ENCODE results near the gene NCAPG2. TPM values are rescaled to one million over a fixed set of nuclear protein-coding genes. Genes with fewer than 3 reads are reported as not detected.

Gene NCAPG2
- polyA plus RNA-seq, 1 donor (not counting 4 experiments of a cell fraction or from before 2014, with no cell fraction given): 16.5 TPM

- DNase-seq (ENCODE audit: low read depth, low spot score) (no peak), FAIRE-seq (no peak)
- Histone ChIP-seq H3K9me3 (ENCODE audit: control insufficient read depth, low read depth, low read length) (no peaks in the 10 kb centered on the region), H3K4me3 (ENCODE audit: control insufficient read depth in 2 of 3, extremely low read depth in 1 of 3, insufficient read depth in 2 of 3, low read depth in 1 of 3, low read length in 3 of 3) (no peak overlapping the region), H3K36me3 (ENCODE audit: control insufficient read depth in 2 of 2, extremely low read depth in 1 of 2, insufficient read depth in 2 of 2, low read length in 2 of 2) (peaks cover 0 to 7% of the 10 kb centered on the region in 2 experiments), H3K27me3 (ENCODE audit: control insufficient read depth, extremely low read depth, insufficient read depth, low read length) (no peaks in the 10 kb centered on the region), H4K20me1 (ENCODE audit: control insufficient read depth, extremely low read depth, insufficient read depth, low read length) (no peaks in the 10 kb centered on the region), H2AFZ (ENCODE audit: control insufficient read depth, low read length) (no peak overlapping the region), H3K9ac (ENCODE audit: control insufficient read depth, extremely low read depth, insufficient read depth, low read length) (no peak overlapping the region), H3K4me1 (ENCODE audit: control insufficient read depth, extremely low read depth, insufficient read depth, low read length) (peaks cover 6% of the 10 kb centered on the region), H3K27ac (ENCODE audit: control insufficient read depth, insufficient read depth, low read length) (no peak overlapping the region), H3K9me1 (ENCODE audit: control insufficient read depth, extremely low read depth, insufficient read depth, low read length) (no peaks in the 10 kb centered on the region), H3K79me2 (ENCODE audit: control insufficient read depth, insufficient read depth, low read length) (peaks cover 4% of the 10 kb centered on the region), H3K4me2 (ENCODE audit: control insufficient read depth, extremely low read depth, insufficient read depth, low read depth, low read length) (no peak overlapping the region)
- no peak for TF ChIP-seq CTCF (optimal IDR thresholded peaks at IDR 0.05 in 1 of 3, IDR thresholded peaks at IDR 0.05 in 1 of 3, conservative IDR thresholded peaks at IDR 0.05 in 1 of 3; ENCODE audit: extremely low read depth in 1 of 3, insufficient read depth in 2 of 3, low read length in 3 of 3)
- TF ChIP-seq EZH2 (IDR thresholded peaks at IDR 0.05; ENCODE audit: low read length): no peak
- dilution Hi-C loops (cut with MboI; ENCODE audit: extremely low pct_ligation_motif_present, low sequenced_read_pairs): no loop called here
These were observed 56.4 kb downstream of the NCAPG2 start for GRCh38 chr7:158648168-158648567.

DNA sequence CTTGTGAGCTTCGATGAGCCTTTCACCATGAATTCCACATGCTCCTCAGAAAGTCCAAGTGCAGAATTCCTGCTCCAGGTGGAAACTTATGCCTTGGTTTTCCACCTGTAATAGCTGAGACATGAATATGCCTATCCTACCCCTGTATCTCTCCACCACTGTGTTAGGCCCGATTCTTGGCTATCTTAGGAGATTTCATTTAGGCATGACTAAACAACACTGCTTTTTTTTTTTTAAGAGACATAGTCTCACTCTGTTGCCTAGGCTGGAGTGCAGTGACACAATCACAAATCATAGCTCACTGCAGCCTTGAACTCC lies 57.2 kb downstream of the NCAPG2 start:
- dilution Hi-C loops (cut with MboI; ENCODE audit: extremely low pct_ligation_motif_present, low sequenced_read_pairs): no loop called here
- no peak overlapping the region for H2AFZ ChIP-seq (ENCODE audit: control insufficient read depth, low read length)
- no peak overlapping the region for H3K4me3 ChIP-seq (ENCODE audit: control insufficient read depth in 2 of 3, extremely low read depth in 1 of 3, insufficient read depth in 2 of 3, low read depth in 1 of 3, low read length in 3 of 3)
- peaks cover 4% of the 10 kb centered on the region for H3K79me2 ChIP-seq (ENCODE audit: control insufficient read depth, insufficient read depth, low read length)
- peaks cover 0 to 7% of the 10 kb centered on the region in 2 experiments for H3K36me3 ChIP-seq (ENCODE audit: control insufficient read depth in 2 of 2, extremely low read depth in 1 of 2, insufficient read depth in 2 of 2, low read length in 2 of 2)
- no peaks in the 10 kb centered on the region for H3K9me1 ChIP-seq (ENCODE audit: control insufficient read depth, extremely low read depth, insufficient read depth, low read length)
- H4K20me1 ChIP-seq (ENCODE audit: control insufficient read depth, extremely low read depth, insufficient read depth, low read length): no peaks in the 10 kb centered on the region
- H3K27ac ChIP-seq (ENCODE audit: control insufficient read depth, insufficient read depth, low read length): no peak overlapping the region
- no peak overlapping the region for H3K9ac ChIP-seq (ENCODE audit: control insufficient read depth, extremely low read depth, insufficient read depth, low read length)
- no peak for FAIRE-seq
- no peaks in the 10 kb centered on the region for H3K27me3 ChIP-seq (ENCODE audit: control insufficient read depth, extremely low read depth, insufficient read depth, low read length)
- DNase-seq (ENCODE audit: low read depth, low spot score): no peak
- no peaks in the 10 kb centered on the region for H3K9me3 ChIP-seq (ENCODE audit: control insufficient read depth, low read depth, low read length)
- H3K4me2 ChIP-seq (ENCODE audit: control insufficient read depth, extremely low read depth, insufficient read depth, low read depth, low read length): no peak overlapping the region
- H3K4me1 ChIP-seq (ENCODE audit: control insufficient read depth, extremely low read depth, insufficient read depth, low read length): peaks cover 6% of the 10 kb centered on the region
- no peak for TF ChIP-seq EZH2 (IDR thresholded peaks at IDR 0.05; ENCODE audit: low read length)
- TF ChIP-seq CTCF (optimal IDR thresholded peaks at IDR 0.05 in 1 of 3, IDR thresholded peaks at IDR 0.05 in 1 of 3, conservative IDR thresholded peaks at IDR 0.05 in 1 of 3; ENCODE audit: extremely low read depth in 1 of 3, insufficient read depth in 2 of 3, low read length in 3 of 3): no peak

Data from keratinocyte (primary cell).